ENCODE data around the gene KCND2.
"Not testable (repeated sequence)": the region's sequence is repeated elsewhere in the genome, so short reads cannot be mapped to it uniquely, and the experiment has no call there.

KCND2 gene

GRCh38 chr7:120775755-120776154 lies 502.8 kb downstream of the KCND2 start:
- no peak for DNase-seq

- DNase-seq, result not testable (repeated sequence)
These were observed 506.1 kb downstream of the KCND2 start for GRCh38 chr7:120779078-120779477.

DNA sequence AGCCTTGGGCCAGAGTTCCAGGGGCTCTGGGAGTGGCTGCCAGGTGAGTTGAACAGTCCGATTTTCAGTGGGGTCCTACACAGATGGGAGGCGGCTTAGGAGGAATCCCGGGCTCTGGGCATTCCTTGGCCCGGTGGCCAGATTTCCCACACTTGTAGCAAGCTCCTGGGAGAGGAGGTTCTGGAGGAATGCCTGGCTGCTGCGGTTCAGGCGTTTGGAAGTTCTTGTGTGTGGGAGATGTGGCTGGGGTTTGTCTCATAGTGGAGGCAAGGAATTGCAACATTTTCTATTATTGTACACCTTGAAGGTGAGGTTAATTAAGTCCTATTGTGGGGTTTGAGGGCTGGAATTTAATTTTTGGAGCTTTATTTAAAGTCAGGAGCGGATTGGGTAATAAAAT lies 507.5 kb downstream of the KCND2 start:
- not testable (repeated sequence) for DNase-seq

DNA sequence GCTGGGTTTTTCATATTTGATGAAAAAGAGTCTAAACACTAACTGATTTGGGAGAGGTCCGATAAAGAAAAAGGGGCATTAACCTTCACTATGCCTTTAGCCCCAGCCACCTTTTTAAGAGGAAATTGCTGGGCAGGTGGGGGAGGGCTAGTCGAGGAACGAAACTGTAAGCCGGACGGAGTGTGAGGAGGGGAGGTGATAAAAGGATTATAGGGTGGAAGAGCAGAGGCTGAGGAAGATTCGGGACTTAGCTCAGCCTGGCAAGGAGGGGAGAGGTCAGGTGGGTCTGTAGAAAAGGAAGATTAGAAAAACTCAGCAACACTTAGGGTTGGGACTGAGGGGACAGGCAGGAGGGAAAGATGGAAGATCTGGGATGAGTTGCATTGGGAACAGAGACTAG lies 508.0 kb downstream of the KCND2 start:
- DNase-seq, result no peak

DNA sequence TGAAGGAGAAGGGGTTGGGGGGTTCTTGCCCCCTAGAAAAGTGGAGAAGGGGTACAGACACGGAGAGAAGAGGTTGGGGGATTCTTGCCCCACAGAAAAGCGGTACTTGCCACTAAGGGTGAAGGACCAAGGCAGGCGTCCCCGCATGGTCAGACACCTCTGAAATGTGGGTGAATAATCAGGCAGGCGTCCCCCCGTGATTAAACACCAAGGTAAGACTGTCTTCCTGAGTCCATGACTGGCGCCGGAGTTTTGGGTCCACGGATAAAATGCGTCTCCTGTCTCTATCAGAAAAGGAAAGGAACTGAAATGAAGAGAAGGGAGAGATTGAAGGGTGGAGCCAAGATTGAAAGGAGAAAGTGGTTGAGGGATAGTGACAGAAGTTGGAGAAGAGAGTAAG lies 508.9 kb downstream of the KCND2 start:
- not testable (repeated sequence) for DNase-seq

DNA sequence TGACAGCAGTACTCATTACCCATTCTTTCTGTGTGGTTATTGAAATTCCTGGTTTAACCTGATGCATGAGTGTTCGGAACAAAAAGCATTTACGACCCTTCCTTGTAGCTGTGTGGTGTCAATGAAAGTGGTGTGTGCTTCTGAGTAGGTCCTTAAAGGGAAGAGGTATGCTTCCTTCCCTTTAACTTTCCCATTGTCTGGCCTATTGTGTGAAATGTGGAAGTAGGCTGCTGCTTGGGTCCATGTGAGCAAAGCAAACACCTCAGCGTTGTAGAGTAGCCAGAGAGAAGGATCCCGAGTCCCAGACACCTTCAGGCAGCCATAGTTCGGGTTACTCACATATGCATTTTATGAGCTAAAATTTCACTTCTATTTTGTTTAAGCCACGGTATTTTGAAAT lies 510.3 kb downstream of the KCND2 start:
- DNase-seq, result no peak

GRCh38 chr7:120783721-120784120 lies 510.7 kb downstream of the KCND2 start:
- DNase-seq, result no peak

DNA sequence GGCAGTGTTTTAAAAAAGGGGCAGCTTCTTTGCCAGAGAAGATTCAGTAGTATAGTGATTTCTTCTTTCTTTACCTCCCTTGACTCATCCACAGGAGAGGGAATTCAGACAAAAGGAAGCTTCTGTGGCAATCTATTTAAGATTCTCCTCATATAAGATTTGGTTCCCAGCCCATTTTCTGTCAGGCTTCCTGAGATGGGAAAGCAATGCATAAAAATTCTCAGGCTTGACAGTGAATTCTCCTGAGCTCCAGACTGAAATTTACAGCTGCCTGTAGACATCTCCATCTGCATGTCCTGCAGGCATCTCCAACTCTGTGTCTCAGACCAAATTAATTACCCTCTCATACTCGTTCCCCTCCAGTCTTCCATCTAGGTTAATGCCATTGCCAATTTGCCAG lies 512.1 kb downstream of the KCND2 start:
- DNase-seq, result no peak

GRCh38 chr7:120792091-120792860 lies 519.3 kb downstream of the KCND2 start:
- peak; percentile 52 to 69 for DNase-seq

GRCh38 chr7:120792861-120793130 lies 519.8 kb downstream of the KCND2 start:
- DNase-seq, result no peak

DNA sequence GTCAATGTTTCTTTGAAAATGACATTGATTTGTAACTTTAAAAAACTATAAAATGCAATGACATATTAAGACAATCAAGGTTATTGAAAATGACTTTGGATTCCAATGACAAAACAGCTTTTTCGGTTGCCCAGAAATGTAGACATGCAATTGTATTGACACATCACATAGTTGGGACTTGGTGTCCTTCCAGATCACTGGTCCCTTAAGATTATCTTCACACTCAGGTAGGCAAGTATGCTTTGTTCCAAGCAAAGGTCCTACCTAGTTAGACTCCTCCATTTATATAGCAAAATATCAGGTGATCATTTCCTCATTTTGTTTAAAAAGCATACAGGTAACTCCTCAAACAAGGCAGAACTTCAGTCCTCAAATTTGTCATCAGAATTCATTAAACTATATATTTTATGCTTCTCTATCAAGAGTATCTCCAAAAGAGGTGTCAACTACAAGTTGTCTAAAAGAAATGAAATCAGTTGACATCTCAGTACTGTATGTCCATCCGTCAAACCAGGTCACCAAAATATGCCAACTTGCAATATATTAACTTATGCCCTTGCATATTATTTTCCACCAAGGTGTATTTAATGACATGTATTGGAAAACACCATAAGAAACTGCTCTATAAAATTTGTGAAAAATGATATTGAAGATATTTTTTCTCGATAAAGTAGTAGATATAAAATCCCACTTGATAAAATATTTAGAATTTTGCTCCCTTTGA lies 520.4 kb downstream of the KCND2 start:
- no peak for DNase-seq

- no peak for DNase-seq
These were observed 521.2 kb downstream of the KCND2 start for GRCh38 chr7:120794106-120794729.

DNA sequence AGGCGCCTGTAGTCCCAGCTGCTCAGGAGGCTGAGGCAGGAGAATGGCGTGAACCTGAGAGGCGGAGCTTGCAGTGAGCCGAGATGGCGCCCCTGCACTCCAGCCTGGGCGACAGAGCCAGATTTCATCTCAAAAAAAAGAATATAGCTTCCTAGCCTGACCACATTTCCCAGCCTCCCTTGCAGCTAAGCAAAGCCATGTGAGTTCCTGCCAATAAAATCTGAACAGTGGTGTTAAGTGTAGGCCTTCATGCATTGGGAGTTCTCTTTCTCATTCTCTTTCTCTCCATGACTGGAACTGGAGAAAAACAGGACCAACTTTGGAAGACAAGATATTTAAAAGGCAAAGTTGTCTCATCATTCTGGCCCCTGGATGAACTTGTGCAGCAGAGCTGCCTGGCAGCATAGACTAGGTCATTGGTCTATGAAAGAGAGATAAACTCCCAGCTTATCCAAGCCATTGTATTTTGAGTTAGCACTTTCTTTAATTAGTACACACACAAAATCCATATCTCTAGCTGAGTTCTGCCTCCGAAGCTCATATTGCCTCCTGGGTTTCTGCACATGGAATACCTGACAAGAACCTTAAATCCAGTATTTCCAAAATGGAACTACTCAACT lies 524.2 kb downstream of the KCND2 start:
- no peak for DNase-seq

DNA sequence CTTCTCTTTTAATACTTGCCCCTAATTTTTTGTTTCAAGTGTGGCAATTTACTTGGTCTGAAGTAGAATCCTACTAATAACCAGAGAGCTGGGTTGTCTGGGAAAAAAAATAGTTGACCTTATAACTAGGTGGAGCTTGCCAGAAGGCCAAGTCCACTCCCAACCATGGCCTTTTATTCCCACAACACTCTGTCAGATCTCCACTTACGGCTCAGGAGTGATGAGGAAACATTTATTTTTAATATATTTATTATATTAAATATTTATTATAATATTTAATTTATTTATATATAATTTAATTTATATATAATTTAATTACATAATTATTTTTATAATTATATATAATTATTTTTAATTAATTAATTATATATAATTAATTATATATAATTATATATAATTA lies 526.2 kb downstream of the KCND2 start:
- DNase-seq, result no peak
